ENCODE data around the gene INAFM1.

INAFM1 gene

GRCh38 chr19:47264629-47265028 is 10.1 kb upstream of the INAFM1 start:
- H3K4me3 ChIP-seq (ENCODE audit: control insufficient read depth, low read depth, low read length), result no peak overlapping the region
- TF ChIP-seq CTCF (conservative IDR thresholded peaks at IDR 0.05; ENCODE audit: control insufficient read depth, insufficient read depth, low read depth, low read length), result no peak
- no peak for DNase-seq (ENCODE audit: low read depth)

GRCh38 chr19:47266401-47266941 is 8.2 kb upstream of the INAFM1 start:
- DNase-seq (ENCODE audit: low read depth), result no peak
- no peak overlapping the region for H3K4me3 ChIP-seq (ENCODE audit: control insufficient read depth, low read depth, low read length)
- no peak for TF ChIP-seq CTCF (conservative IDR thresholded peaks at IDR 0.05; ENCODE audit: control insufficient read depth, insufficient read depth, low read depth, low read length)

- no peak overlapping the region for H3K4me3 ChIP-seq (ENCODE audit: control insufficient read depth, low read depth, low read length)
- TF ChIP-seq CTCF (conservative IDR thresholded peaks at IDR 0.05; ENCODE audit: control insufficient read depth, insufficient read depth, low read depth, low read length), result no peak
- peak; percentile 16 for DNase-seq (ENCODE audit: low read depth)
Observed at GRCh38 chr19:47267350-47267759, 7.3 kb upstream of the INAFM1 start.

GRCh38 chr19:47268028-47268427 is 6.7 kb upstream of the INAFM1 start:
- no peak for DNase-seq (ENCODE audit: low read depth)
- no peak for TF ChIP-seq CTCF (conservative IDR thresholded peaks at IDR 0.05; ENCODE audit: control insufficient read depth, insufficient read depth, low read depth, low read length)
- no peak overlapping the region for H3K4me3 ChIP-seq (ENCODE audit: control insufficient read depth, low read depth, low read length)

GRCh38 chr19:47269596-47269995 is 5.1 kb upstream of the INAFM1 start:
- DNase-seq (ENCODE audit: low read depth), result no peak
- no peak for TF ChIP-seq CTCF (conservative IDR thresholded peaks at IDR 0.05; ENCODE audit: control insufficient read depth, insufficient read depth, low read depth, low read length)
- no peak overlapping the region for H3K4me3 ChIP-seq (ENCODE audit: control insufficient read depth, low read depth, low read length)

GRCh38 chr19:47270408-47270807 is 4.3 kb upstream of the INAFM1 start:
- H3K4me3 ChIP-seq (ENCODE audit: control insufficient read depth, low read depth, low read length), result no peak overlapping the region
- no peak for DNase-seq (ENCODE audit: low read depth)
- TF ChIP-seq CTCF (conservative IDR thresholded peaks at IDR 0.05; ENCODE audit: control insufficient read depth, insufficient read depth, low read depth, low read length), result no peak

GRCh38 chr19:47271949-47272348 is 2.7 kb upstream of the INAFM1 start:
- DNase-seq (ENCODE audit: low read depth), result no peak
- H3K4me3 ChIP-seq (ENCODE audit: control insufficient read depth, low read depth, low read length), result no peak overlapping the region
- TF ChIP-seq CTCF (conservative IDR thresholded peaks at IDR 0.05; ENCODE audit: control insufficient read depth, insufficient read depth, low read depth, low read length), result no peak

Measured in fibroblast of mammary gland (primary cell).